NCI-H2081 (cell line): ENCODE measurements around the gene SPAG16.
"Not testable (repeated sequence)": the region's sequence is repeated elsewhere in the genome, so short reads cannot be mapped to it uniquely, and the experiment has no call there.

Source experiments
- DNase-seq, 2 experiments: peaks; one replicate each; lab custom pipeline; 2025; lab: John Stamatoyannopoulos, UW

Gene SPAG16

GRCh38 chr2:213691351-213691750, 407.1 kb downstream of the SPAG16 start:
- no peak for DNase-seq

DNA sequence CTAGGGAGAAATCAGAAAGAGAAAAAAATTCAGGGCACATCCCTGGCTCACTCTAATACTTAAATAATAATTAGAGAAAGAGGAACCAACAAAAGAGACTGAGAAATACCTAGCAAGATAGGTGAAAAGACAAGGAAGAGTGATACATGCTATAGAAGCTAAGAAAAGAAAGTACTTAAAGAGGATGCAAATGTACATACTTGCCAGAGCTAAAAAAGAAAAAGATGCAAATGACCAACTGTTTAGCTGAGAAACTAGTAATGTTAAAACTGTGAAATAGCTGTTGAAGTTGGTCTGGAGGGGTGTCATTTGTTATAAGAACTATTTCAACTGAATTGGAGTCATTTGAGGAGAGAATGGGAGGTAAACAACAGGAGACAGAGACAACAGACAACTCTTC, 412.2 kb downstream of the SPAG16 start:
- no peak for DNase-seq

DNA sequence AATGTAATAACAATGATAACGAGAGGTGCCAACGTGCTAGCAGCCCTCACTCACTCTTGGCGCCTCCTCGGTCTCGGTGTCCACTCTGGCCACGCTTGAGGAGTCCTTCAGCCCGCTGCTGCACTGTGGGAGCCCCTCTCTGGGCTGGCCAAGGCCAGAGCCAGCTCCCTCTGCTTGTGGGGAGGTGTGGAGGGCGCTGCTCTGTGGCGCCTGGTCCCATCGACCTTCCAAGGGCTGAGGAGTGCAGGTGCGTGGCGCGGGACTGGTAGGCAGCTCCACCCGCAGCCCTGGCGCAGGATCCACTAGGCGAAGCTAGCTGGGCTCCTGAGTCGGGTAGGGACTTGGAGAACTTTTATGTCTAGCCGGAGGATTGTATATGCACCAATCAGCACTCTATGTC, 417.1 kb downstream of the SPAG16 start:
- not testable (repeated sequence) for DNase-seq

- DNase-seq, result no peak
These were observed 419.3 kb downstream of the SPAG16 start for GRCh38 chr2:213703406-213704098.

GRCh38 chr2:213710164-213710563, 425.9 kb downstream of the SPAG16 start:
- no peak for DNase-seq

- DNase-seq, result not testable (repeated sequence)
These were observed 434.1 kb downstream of the SPAG16 start for GRCh38 chr2:213718411-213718810.

DNA sequence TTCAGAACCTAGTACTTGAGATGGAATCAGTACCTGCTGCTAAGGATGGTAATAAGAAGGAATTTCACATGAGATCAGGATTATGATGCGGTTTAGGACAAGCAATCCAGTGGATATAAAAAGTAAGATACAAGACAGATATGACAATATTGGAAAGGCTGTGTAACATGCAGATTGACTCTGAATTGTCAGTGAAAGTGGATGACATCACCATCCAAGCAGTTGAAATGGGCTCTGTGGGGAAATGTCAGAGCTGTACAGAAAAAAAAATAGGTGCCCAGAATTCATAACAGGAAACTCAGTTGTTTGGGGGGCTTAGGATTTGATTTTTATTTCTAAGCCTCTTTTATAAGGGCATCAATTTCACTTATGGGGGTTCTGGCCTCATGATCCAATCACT, 438.3 kb downstream of the SPAG16 start:
- no peak for DNase-seq

DNA sequence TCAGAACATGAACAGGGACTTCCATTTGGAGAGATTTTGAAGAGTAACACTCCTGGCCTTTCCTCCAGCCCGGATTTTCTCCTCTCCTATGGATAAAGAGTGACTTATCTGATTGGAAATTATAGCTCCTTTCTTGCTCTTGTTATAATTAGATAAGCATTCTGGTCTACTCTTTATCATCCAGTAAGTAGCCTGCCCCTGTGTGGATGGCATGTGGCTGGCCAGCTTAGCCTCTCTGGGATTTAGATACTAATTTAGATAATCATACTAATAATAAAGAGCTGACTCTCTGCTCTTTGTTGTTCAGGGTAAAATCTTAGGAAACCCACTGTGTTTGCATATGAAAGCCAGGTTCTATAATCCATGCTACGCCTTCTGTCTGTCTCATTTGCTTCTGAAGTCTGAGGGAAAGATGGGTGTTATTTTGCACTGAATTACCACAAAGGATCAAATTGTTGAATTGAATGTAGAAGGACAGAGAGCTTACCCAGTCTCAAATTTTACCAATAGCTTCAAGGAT, 438.8 kb downstream of the SPAG16 start:
- DNase-seq, result no peak

DNA sequence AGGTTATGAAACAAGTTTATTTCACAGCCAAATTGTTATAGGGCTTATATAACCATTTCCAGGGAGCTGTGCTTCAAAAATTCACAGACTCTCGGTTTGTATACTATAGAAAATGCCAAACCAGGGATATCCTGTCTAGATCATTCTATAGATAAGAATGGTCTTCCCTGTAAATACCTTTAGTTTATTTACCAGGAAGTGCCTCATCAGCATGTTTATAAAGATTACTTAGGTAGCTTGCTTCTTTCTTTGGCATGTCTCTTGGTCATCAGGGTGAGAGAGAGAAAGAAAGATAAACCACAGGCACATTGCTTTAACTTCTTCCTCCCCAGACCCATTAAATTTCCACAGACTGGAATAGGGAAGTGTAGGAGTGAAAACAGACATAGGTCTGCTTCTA, 439.4 kb downstream of the SPAG16 start:
- DNase-seq, result no peak

GRCh38 chr2:213726101-213726500, 441.8 kb downstream of the SPAG16 start:
- no peak for DNase-seq

GRCh38 chr2:213733893-213734292, 449.6 kb downstream of the SPAG16 start:
- DNase-seq, result no peak

- no peak for DNase-seq
These were observed 456.2 kb downstream of the SPAG16 start for GRCh38 chr2:213740453-213740852.

DNA sequence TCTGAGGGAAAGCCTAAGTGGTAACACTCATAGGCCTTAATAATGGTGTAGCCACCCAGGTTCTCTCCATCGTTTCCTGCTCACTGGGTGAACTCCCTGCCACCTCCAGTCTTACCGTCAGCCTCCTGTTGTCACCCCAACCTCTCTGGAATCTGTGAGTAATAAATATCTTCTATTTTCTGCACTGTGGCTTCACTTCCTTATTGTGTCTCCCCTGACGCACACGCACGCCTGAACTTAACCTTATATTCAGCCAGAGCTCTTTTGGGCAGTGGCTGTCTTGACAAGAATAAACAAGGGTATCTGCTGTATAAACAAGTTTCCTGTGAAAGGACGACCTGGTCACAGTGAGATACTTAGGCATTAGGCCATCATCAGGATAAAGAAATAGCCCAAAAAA, 467.2 kb downstream of the SPAG16 start:
- no peak for DNase-seq

GRCh38 chr2:213752575-213752974, 468.3 kb downstream of the SPAG16 start:
- DNase-seq, result no peak

GRCh38 chr2:213757525-213757924, 473.3 kb downstream of the SPAG16 start:
- no peak for DNase-seq

DNA sequence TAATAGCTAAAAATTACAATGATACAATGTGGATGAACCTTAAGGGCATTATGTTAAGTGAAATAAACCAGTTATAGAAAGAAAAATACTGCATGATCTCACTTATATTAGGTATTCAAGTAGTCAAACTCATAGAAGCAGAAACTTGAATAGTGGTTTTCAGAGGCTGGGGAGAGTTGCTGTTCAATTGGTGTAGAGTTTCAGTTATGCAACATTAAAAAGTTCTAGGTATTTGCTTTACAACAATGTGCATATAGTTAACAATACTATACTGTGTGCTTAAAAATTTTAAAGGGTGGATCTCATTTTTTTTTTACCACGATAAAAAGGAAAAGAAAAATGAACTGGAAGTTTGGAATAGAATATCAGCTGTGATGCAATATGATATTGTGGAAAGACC, 479.1 kb downstream of the SPAG16 start:
- DNase-seq, result no peak

- no peak for DNase-seq
These were observed 479.7 kb downstream of the SPAG16 start for GRCh38 chr2:213763963-213764362.

DNA sequence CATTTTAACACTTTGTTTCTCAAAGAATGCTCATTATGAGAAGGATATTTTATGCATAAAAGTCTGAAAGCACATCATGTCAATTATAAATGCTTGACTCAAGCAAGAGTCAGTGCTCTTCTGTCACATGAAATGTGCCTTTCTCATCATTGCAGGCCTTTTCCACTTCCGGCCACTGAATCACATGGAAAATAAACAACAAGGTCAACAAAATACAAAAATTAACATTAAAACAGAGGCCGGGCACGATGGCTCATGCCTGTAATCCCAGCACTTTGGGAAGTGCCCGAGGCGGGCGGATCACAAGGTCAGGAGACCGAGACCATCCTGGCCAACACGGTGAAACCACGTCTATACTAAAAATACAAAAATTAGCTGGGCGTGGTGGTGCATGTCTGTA, 480.6 kb downstream of the SPAG16 start:
- no peak for DNase-seq

DNA sequence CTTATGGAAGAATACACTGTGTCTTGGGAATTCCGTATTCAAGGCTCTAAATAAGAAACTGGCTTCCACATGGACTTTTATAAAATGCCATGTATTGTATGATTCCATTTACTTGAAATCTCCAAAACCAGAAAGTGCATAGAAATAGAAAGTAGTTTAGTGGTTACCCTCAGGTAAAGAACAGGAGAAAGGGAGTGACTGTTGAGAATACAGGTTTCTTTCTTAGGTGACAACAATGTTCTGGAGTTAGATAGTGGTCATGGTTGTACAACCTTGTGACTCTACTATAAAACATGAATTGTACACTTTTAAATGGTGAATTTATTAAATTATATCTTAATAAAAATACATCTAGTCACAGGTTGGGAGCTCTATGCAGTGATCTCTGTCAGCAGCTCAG, 481.8 kb downstream of the SPAG16 start:
- DNase-seq, result no peak

DNA sequence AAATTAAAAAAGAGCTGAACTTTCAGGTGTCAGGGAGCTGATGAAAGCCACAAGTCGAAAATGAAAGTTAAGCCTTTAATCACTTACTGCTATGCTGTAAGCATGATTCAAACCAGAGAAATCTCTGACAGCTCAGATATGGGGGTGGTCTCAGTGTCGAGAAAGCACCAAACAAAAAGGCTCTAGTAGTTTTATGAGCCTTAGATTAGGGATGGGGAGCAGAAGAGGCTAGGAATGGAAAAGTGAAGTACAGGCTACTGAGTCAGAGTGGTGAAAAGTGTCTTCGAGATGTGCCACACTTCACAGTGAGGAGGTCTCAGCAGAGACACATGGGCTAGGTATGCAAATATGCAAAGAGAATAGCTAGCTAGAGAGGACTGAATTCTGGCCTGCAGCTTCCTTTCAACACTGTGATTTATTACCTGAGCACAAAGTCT, 482.2 kb downstream of the SPAG16 start:
- no peak for DNase-seq

DNA sequence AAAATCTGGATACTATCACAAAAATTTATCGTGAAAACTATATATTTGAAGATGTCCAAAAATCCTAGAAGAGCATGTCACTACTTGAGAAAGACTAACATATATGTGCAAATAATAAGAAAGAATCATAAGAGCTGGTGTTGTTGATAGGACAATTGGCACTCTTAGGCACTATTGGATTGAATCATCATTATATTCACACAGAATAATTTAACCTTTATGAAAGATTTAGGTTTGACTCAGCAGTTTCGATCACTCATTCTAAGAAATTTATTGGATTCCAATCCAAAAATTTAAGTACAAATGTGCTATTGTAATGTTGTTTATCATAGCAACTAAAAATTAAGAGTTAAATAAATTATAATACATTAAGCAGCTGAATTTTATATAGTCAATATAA, 503.6 kb downstream of the SPAG16 start:
- no peak for DNase-seq

GRCh38 chr2:213789940-213790339, 505.7 kb downstream of the SPAG16 start:
- no peak for DNase-seq

DNA sequence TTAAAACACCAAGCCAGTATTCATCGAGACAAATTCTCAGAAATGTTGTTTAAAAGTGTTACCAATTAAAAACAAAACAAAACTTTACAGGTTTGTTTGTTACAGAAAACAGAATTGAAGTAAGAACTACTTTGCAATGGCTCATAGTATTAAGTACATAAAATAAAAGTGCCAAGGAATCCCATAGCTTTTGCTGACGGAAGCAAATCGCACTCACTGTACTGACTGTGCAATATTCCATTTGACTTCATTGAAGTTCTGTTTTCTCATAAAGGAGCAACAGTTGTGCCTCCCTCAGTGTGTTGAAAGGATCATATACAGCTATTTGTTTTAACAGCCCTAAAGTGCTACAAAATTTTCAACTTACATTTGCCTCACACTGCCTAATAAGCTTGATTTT, 507.8 kb downstream of the SPAG16 start:
- no peak for DNase-seq

GRCh38 chr2:213806125-213806726, 522.0 kb downstream of the SPAG16 start:
- DNase-seq, result peak; percentile 0 to 16
